HCT116 (cell line): ENCODE results near the gene SPINT2.

ENCODE experiments used
- CEBPB ChIP-seq: IDR thresholded peaks from 2 replicates; pipeline ENCODE4 v1.6.1; 2012; ENCODE audit warnings: low read depth
- CTCF ChIP-seq, 3 experiments: fragments of 200-600 bp in 1 of 3; sonication (generic) in 1 of 3; IDR thresholded peaks in 2 of 3; conservative IDR thresholded peaks in 1 of 3; 2 replicates each; pipeline ENCODE4 v1.5.1; 2012 to 2017; ENCODE audit warnings: low read depth in 2 of 3, low read length in 2 of 3, antibody characterized with exemption in 1 of 3, borderline replicate concordance in 1 of 3, control low read depth in 1 of 3, mild to moderate bottlenecking in 1 of 3, mixed read lengths in 1 of 3, mixed run types in 1 of 3, moderate library complexity in 1 of 3; ENCODE audit not compliant: insufficient read depth in 1 of 3
- EZH2 ChIP-seq: fragments of 200-600 bp; sonication (generic); IDR thresholded peaks from 2 replicates; pipeline ENCODE4 v1.6.1; 2017; ENCODE audit warnings: antibody characterized with exemption, mixed run types
- EZH2phosphoT487 ChIP-seq: fragments of 200-600 bp; IDR thresholded peaks from 2 replicates; pipeline ENCODE4 v1.6.1; 2018; ENCODE audit warnings: antibody characterized with exemption, borderline replicate concordance
- MAX ChIP-seq: IDR thresholded peaks from 2 replicates; pipeline ENCODE4 v1.6.1; 2012
- POLR2A ChIP-seq: IDR thresholded peaks from 2 replicates; pipeline ENCODE4 v1.7.0; 2011; ENCODE audit warnings: borderline replicate concordance; ENCODE audit not compliant: insufficient read depth, insufficient read length; ENCODE audit errors: extremely low read depth
- RAD21 ChIP-seq: IDR thresholded peaks from 2 replicates; pipeline ENCODE4 v1.6.1; 2012; ENCODE audit warnings: low read depth, mild to moderate bottlenecking
- REST ChIP-seq: IDR thresholded peaks from 2 replicates; pipeline ENCODE4 v1.6.1; 2012; ENCODE audit warnings: low read depth
- YY1 ChIP-seq: IDR thresholded peaks from 2 replicates; pipeline ENCODE4 v1.6.1; 2011; ENCODE audit warnings: low read length, low read depth, moderate library complexity, mild to moderate bottlenecking; ENCODE audit not compliant: insufficient replicate concordance; ENCODE audit errors: extremely low read depth
- ZBTB33 ChIP-seq: IDR thresholded peaks from 2 replicates; pipeline ENCODE4 v1.6.1; 2011; ENCODE audit warnings: mild to moderate bottlenecking, low read length, moderate library complexity; ENCODE audit not compliant: insufficient replicate concordance; ENCODE audit errors: extremely low read depth
- ZFX ChIP-seq: fragments of 450-650 bp; IDR thresholded peaks from 2 replicates; pipeline ENCODE4 v1.6.1; 2017

- TF ChIP-seq YY1 (no peak), RAD21 (no peak), CEBPB (no peak), CTCF (IDR thresholded peaks at IDR 0.05 in 2 of 3, conservative IDR thresholded peaks at IDR 0.05 in 1 of 3; ENCODE audit: borderline replicate concordance in 1 of 3, insufficient read depth in 1 of 3, low read depth in 2 of 3, low read length in 2 of 3) (no peak), POLR2A (no peak), REST (no peak), ZBTB33 (no peak), MAX (no peak), EZH2phosphoT487 (no peak), ZFX (no peak), EZH2 (no peak)
Observed at GRCh38 chr19:38277969-38278680, 13.8 kb downstream of the SPINT2 start.
